Psoas muscle (tissue), 8 donors: ENCODE measurements around the gene MNAT1. TPM values are rescaled to one million over a fixed set of nuclear protein-coding genes. Genes with fewer than 3 reads are reported as not detected.

Experiments
- ATAC-seq, 4 donors: fragments of 200-7000 bp; cut with Tn5 transposase; one replicate each; pipeline ENCODE4 v1.9.1; 2020; ENCODE audit warnings: moderate library complexity in 3 of 4, mild to moderate bottlenecking in 2 of 4
- DNase-seq, 2 donors: peaks; one replicate each; pipeline ENCODE4 v3.0.0-alpha.2; 2020
- H3K27ac ChIP-seq: fragments of 200-600 bp; one replicate; pipeline ENCODE4 v1.8.0; 2022
- H3K27me3 ChIP-seq, 3 donors: fragments of 200-600 bp in 1 of 3; one replicate each; pipeline versions ENCODE4 v1.6.1 to v1.8.0; 2013 to 2022; ENCODE audit warnings: low read length in 2 of 3, mild to moderate bottlenecking in 2 of 3, moderate library complexity in 1 of 3; ENCODE audit not compliant: insufficient read depth in 3 of 3
- H3K36me3 ChIP-seq, 2 donors: fragments of 200-600 bp in 1 of 2; one replicate each; pipeline versions ENCODE4 v1.6.1 to v1.8.0; 2013 to 2022; ENCODE audit warnings: low read depth in 1 of 2, mild to moderate bottlenecking in 1 of 2, moderate library complexity in 1 of 2; ENCODE audit not compliant: insufficient read depth in 1 of 2
- H3K4me1 ChIP-seq: fragments of 200-600 bp; one replicate; pipeline ENCODE4 v1.8.0; 2022
- H3K4me3 ChIP-seq: fragments of 200-600 bp; one replicate; pipeline ENCODE4 v1.8.0; 2022; ENCODE audit warnings: mild to moderate bottlenecking
- H3K9me3 ChIP-seq: fragments of 200-600 bp; one replicate; pipeline ENCODE4 v1.8.0; 2022
- WGBS, 3 donors: extraction: QIAGEN DNeasy Blood & Tissue Kit; methylation state at CpG; one replicate each; pipeline versions ENCODE4 v1.1.6 to v1.1.7; 2013; 5-methylcytosine and 5-hydroxymethylcytosine counted together
- intact Hi-C, 2 donors: fragments of 100-400 bp; cut with DNase I; formaldehyde crosslinking; loops; one replicate each; pipeline versions ENCODE4 v1.11.0 to v1.14.2; 2022
- polyA plus RNA-seq, 3 donors: library from polyadenylated mRNA; stranded (reverse); fragments of 200-250 nt; gene quantifications; one replicate each; pipeline ENCODE4 v1.2.3, GENCODE V29; 2013
- total RNA-seq, 4 donors: library from RNA; stranded (reverse); fragmentation: NEBNext Ultra II Directional in 2 of 4; extraction: Animal tissue kit (Norgen Biotek cat#: 25700) in 2 of 4; gene quantifications; one replicate each; pipeline versions ENCODE4 v1.2.1 to v1.2.4, GENCODE V29; 2021 to 2023
- TF ChIP-seq, protein P1 (sequence below): fragments of 200-600 bp; IDR thresholded peaks from one replicate; pipeline ENCODE4 v1.8.0; 2022; ENCODE audit warnings: antibody characterized with exemption
- donor health status: healthy with polysubstance abuse.
- donor health status: DM: no; HTN: no; CAD: no; lungs with moderate emphysema.
- donor health status: Bipolar disorder and iron deficiency.
- donor health status: healthy.
- donor health status: DM: yes; HTN: yes; CAD: no.
- donor health status: DM: no; HTN: no; CAD: no.
- donor health status: DM: no; HTN: no; CAD: no.
- donor health status: DM: yes; HTN: yes; CAD: no.

MNAT1 gene
- total and polyA plus RNA-seq, 7 donors: 24.0 to 74.3 (median 59.3) TPM

- Histone ChIP-seq H3K27me3 (no peaks in the 10 kb centered on the region), H3K9me3 (no peaks in the 10 kb centered on the region), H3K4me3 (no peak overlapping the region), H3K27ac (no peak overlapping the region), H3K4me1 (peaks cover 42% of the 10 kb centered on the region), H3K36me3 (no peaks in the 10 kb centered on the region)
- whole genome bisulfite sequencing, 3 donors: 91 to 94% (median 93%) methylated on average over 3 of the region's 3 CpGs
- no peak for DNase-seq
- TF ChIP-seq, protein P1, sequence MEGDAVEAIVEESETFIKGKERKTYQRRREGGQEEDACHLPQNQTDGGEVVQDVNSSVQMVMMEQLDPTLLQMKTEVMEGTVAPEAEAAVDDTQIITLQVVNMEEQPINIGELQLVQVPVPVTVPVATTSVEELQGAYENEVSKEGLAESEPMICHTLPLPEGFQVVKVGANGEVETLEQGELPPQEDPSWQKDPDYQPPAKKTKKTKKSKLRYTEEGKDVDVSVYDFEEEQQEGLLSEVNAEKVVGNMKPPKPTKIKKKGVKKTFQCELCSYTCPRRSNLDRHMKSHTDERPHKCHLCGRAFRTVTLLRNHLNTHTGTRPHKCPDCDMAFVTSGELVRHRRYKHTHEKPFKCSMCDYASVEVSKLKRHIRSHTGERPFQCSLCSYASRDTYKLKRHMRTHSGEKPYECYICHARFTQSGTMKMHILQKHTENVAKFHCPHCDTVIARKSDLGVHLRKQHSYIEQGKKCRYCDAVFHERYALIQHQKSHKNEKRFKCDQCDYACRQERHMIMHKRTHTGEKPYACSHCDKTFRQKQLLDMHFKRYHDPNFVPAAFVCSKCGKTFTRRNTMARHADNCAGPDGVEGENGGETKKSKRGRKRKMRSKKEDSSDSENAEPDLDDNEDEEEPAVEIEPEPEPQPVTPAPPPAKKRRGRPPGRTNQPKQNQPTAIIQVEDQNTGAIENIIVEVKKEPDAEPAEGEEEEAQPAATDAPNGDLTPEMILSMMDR: no peak
- no peak for ATAC-seq
- intact Hi-C loops: no loop called here
Observed at GRCh38 chr14:60786905-60787304, 52.3 kb downstream of the MNAT1 start.

- H3K36me3 ChIP-seq: no peaks in the 10 kb centered on the region
- DNase-seq (no peak), ATAC-seq (no peak)
- H3K27ac ChIP-seq: no peak overlapping the region
- TF ChIP-seq, protein P1: no peak
- no peak overlapping the region for H3K4me3 ChIP-seq
- no peaks in the 10 kb centered on the region for H3K9me3 ChIP-seq
- intact Hi-C loops: loop anchor here in 1 of 2 donors (10.0 kb wide), 1 partner anchor 45 kb away; no protein-coding TSS in a partner anchor
- 67 to 85% (median 69%) methylated on average over 1 of the region's 1 CpG for WGBS, 3 donors
- H3K27me3 ChIP-seq: no peaks in the 10 kb centered on the region
- H3K4me1 ChIP-seq: peaks cover 32% of the 10 kb centered on the region
Observed at GRCh38 chr14:60789656-60790055, 55.1 kb downstream of the MNAT1 start.

- H3K27me3 ChIP-seq: no peaks in the 10 kb centered on the region
- H3K4me1 ChIP-seq: peaks cover 28% of the 10 kb centered on the region
- WGBS, 3 donors: 73 to 86% (median 83%) methylated on average over 1 of the region's 1 CpG
- H3K4me3 ChIP-seq: no peak overlapping the region
- H3K9me3 ChIP-seq: no peaks in the 10 kb centered on the region
- H3K27ac ChIP-seq: no peak overlapping the region
- DNase-seq (no peak), ATAC-seq (no peak)
- intact Hi-C loops: loop anchor here in 1 of 2 donors (10.0 kb wide), 1 partner anchor 46 kb away; no protein-coding TSS in a partner anchor
- H3K36me3 ChIP-seq: no peaks in the 10 kb centered on the region
- TF ChIP-seq, protein P1: no peak
Observed at GRCh38 chr14:60790850-60791249, 56.3 kb downstream of the MNAT1 start.

GRCh38 chr14:60796434-60796833, 61.9 kb downstream of the MNAT1 start:
- Histone ChIP-seq H3K4me3 (no peak overlapping the region), H3K27ac (no peak overlapping the region), H3K9me3 (no peaks in the 10 kb centered on the region), H3K36me3 (peaks cover 0 to 39% of the 10 kb centered on the region in 2 donors), H3K27me3 (no peaks in the 10 kb centered on the region), H3K4me1 (peaks cover 5% of the 10 kb centered on the region)
- TF ChIP-seq, protein P1: no peak
- no peak for ATAC-seq
- no peak for DNase-seq
- intact Hi-C loops: loop anchor here in 1 of 2 donors (10.0 kb wide), 1 partner anchor 52 kb away; no protein-coding TSS in a partner anchor

GRCh38 chr14:60800409-60800808, 65.8 kb downstream of the MNAT1 start:
- peaks cover 0 to 39% of the 10 kb centered on the region in 2 donors for H3K36me3 ChIP-seq
- no peak overlapping the region for H3K4me3 ChIP-seq
- no peak for ATAC-seq
- 100% methylated on average over 2 of the region's 2 CpGs for WGBS, 3 donors
- TF ChIP-seq, protein P1: no peak
- no peaks in the 10 kb centered on the region for H3K9me3 ChIP-seq
- H3K27ac ChIP-seq: no peak overlapping the region
- intact Hi-C loops: no loop called here
- DNase-seq: no peak
- H3K4me1 ChIP-seq: no peaks in the 10 kb centered on the region
- no peaks in the 10 kb centered on the region for H3K27me3 ChIP-seq
